Occipital lobe (tissue), 2 donors: ENCODE measurements around the gene JARID2. TPM values are rescaled to one million over a fixed set of nuclear protein-coding genes. Genes with fewer than 3 reads are reported as not detected.

Source experiments
- DNase-seq: peaks from one replicate; lab custom pipeline; 2025; lab: John Stamatoyannopoulos, UW
- total RNA-seq: library from RNA; depleted of rRNA; stranded (reverse); fragments of >200 nt; gene quantifications from one replicate; pipeline ENCODE4 v1.2.3, GENCODE V29; 2014

Gene JARID2
- total RNA-seq, 1 donor from 2014 or later, result 18.6 TPM

- no peak for DNase-seq
Measured at GRCh38 chr6:15264412-15264811, 18.5 kb downstream of the JARID2 start.

DNA sequence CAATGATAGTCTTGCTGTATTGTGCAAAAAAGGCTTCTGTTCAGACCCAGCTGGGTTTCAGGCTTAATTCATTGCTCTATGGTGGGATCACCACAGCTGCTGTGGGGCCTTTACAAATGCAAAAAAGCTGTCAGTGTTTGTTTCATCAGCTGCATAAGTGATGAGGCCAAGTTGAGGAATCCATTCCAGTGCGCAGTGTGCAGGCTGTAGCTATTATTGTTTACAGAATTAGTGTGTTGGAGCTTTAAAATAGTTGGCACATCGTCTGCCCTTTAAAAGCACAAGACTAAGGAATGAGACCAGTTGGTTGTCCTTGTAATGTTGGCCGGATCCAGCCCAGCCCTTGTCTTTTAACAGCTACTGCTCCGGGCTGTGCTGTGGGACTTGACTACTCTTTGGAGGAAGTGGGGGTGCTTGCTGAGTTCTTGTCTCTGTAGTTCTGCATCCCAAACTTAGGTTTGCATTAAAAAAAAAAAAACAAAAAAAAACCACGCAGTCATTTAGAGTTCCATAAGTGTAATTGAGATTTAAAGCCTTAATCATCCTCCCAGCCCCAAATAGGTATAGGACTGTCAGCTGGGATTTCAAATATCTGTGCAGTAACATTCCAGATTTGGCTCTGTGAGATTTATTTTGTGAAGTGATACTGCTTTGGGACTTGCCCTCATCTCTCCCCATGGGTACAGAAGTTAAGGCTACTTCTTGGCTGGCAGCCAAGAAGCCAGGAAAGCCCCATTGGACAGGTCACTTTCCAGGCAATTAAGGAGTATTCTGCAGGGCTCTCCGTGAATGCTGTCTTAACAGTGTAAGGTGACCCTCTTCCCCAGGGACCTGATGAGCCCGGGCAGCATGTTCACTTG, 19.3 kb downstream of the JARID2 start:
- peak; percentile 70 for DNase-seq

- no peak for DNase-seq
Measured at GRCh38 chr6:15265787-15266186, 19.9 kb downstream of the JARID2 start.

GRCh38 chr6:15266423-15266996, 20.6 kb downstream of the JARID2 start:
- no peak for DNase-seq

DNA sequence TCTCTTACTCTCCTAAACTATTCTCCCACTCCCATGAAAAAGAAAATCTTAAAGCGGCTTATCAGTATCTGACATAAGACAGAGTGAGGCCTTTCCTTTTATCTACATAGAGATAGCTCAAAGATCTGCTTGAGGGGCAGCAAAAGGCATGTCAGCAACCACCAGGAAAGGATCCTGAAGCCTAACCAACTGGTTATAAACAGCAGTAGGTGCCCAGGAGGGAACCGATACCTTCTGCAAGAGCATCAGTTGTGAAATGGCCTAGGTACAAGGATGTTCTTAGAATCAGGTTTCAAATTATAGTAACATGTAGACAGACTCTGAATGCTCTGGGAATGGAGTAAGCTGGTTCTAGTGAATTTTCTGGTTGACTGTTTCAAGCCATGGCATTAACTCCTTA, 21.4 kb downstream of the JARID2 start:
- DNase-seq, result no peak

- no peak for DNase-seq
Measured at GRCh38 chr6:15268137-15268908, 22.5 kb downstream of the JARID2 start.

- no peak for DNase-seq
Measured at GRCh38 chr6:15269011-15269410, 23.1 kb downstream of the JARID2 start.

- DNase-seq, result no peak
Measured at GRCh38 chr6:15269619-15270018, 23.8 kb downstream of the JARID2 start.

- no peak for DNase-seq
Measured at GRCh38 chr6:15270402-15270801, 24.5 kb downstream of the JARID2 start.

DNA sequence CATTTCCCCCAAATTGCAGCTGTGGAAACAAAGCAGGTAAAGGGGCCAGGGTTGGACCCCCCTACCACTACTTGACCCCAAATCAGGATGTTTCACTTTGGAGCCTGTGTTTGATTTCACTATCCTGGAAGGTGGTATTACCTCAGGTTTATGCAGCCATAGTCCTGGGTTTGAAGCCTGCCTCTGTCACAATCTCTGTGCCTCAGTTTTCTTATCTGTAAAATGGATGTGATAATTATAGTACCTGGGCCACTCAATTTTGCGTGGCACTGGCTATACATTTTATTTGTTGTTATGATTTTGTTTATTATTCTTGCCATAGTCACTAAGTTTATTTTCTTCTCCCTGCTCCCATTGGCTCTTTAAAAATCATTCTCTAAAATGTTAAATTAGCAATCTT, 26.7 kb downstream of the JARID2 start:
- no peak for DNase-seq

GRCh38 chr6:15274692-15275387, 29.0 kb downstream of the JARID2 start:
- DNase-seq, result no peak

DNA sequence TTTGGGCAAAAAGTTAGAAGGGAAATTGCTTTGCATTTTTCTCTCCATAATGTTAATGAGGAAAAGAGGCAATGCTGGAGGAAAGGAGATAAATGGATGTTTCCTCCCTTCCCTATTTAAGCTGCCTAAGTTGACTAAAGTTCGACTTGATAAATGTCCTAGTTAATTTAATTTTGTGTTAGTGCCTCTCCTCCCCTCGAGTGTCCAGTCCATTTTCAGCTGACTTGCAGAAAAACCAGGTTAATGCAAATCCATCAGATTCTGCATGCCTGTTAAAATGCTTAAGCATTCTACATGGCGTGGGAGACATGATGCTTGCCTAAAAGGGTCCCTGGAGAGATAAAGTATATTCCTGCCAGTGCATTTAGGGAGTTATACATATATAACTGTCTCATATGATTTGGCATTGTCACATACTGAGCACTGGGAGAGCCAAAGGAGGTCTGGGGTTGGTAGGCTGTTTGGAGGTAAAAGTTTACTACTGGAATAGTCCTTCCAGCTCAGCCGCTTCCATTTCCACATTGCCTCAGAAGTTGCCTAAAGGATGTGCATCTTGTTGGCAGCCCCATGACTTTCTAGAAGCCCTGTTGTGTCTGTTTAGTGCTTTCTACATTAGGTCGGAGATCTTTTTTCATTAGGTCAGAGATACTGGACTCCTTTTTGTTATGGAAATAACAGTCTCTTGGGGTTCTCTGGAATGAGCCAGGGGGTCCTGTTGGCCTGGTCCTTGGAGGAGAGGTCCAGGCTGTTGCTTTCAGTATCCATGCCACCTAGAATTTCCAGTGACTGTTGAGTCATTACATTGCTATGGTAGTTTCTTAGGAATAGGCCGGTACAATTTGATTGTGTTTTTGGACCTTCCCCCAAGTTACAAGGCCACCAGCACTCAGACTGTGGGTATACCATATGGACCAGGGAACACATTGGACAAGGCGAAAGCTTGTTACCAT, 30.4 kb downstream of the JARID2 start:
- no peak for DNase-seq

DNA sequence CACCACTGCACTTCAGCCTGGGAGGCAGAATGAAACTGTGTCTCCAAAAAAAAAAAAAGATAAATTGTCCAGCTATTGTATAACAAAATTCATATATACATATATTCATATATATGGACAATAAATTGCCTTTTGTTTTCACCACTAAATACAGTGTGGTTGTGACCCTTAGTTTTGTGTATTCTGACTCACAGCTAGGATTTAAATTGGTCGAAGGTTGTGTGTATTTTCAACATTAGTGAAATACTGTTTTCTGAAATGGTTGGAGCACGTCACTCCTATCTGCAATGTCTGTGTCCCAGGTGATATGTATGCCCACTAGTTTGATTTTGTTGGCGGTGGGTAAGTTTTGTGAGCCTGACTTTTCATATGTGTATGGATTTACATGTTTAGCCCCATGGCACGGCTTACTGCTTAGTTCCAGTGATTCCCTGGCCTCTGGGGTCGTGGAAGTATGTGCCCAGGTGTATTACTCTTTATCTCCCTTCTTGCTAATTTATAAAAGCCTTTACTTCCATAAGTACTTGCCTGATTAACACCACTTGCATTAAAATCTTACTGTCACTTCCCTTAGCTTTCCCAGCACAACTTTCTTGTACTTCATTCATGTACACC, 33.3 kb downstream of the JARID2 start:
- no peak for DNase-seq

- DNase-seq, result no peak
Measured at GRCh38 chr6:15280028-15280427, 34.2 kb downstream of the JARID2 start.

DNA sequence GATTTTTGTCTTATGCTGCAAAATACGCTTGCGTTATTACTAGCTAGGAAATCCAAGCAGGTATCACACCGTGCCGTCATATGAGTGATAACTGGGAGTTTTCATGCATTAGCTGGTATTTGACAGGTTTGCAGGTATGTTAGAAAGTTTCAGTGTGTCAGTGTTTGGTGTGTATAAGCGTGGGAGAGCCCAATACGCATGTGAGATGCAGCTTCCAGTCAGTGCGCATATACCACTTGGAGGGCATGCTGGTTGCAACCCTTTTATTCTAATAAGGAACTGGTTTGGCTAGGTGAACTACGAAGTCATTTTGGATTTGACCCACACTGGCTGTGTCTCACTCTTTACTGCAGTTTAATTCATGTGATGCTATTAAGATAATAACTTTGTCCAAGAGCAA, 35.1 kb downstream of the JARID2 start:
- no peak for DNase-seq

DNA sequence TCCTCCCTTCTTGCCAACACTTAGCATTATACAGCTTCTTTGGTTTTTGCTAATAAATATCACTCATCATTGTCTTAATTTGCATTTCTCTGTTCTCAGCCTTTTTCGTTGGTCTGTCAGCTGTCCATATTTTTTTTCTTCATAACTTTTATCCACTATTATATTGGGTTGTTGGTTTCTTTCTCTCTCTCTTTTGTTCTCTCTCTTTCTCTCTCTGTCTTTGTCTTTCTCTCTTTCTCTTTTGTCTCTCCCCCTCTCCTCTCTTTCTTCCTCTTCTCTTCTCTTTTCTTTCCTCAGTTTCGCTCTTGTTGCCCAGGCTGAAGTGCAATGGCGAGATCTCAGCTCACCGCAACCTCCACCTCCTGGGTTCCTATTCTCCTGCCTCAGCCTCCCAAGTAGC, 36.5 kb downstream of the JARID2 start:
- no peak for DNase-seq

- DNase-seq, result no peak
Measured at GRCh38 chr6:15283986-15284361, 38.1 kb downstream of the JARID2 start.

DNA sequence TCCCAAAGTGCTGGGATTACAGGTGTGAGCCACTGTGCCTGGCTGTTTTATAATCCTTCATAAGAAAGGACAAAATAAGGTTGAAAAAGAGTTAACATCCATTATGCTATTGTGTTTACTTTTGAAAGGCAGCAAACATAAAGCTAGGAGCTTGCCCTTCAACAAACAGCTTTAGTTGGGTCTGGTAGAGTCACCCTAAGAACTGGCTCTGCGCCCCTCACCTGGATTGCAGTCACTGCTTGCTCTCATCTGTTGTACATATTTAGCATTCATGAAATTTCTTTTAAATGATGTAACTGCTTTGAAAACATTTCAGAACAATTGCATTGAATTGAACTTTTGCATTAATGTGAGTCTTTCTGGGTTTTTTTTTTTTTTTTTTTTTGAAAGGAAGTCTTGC, 38.9 kb downstream of the JARID2 start:
- DNase-seq, result no peak

GRCh38 chr6:15285682-15286294, 39.9 kb downstream of the JARID2 start:
- DNase-seq, result no peak
